ENCODE measurements around the gene RARG. TPM values are rescaled to one million over a fixed set of nuclear protein-coding genes. Genes with fewer than 3 reads are reported as not detected.

The RARG gene
- total RNA-seq, 1 donor from 2014 or later = 7.9 TPM

GRCh38 chr12:53222806-53223261 is 9.2 kb downstream of the RARG start:
- DNase-seq (ENCODE audit: low spot score) = no peak

GRCh38 chr12:53222170-53222721 is 9.8 kb downstream of the RARG start:
- TF ChIP-seq CTCF (IDR thresholded peaks at IDR 0.05; ENCODE audit: unreplicated experiment) = no peak
- no peak overlapping the region for H3K27ac Mint-ChIP-seq (ENCODE audit: unreplicated experiment)
- DNase-seq (ENCODE audit: low spot score) = no peak
- peaks cover 4% of the 10 kb centered on the region for H3K36me3 Mint-ChIP-seq (ENCODE audit: low read depth, unreplicated experiment)
- H3K27me3 Mint-ChIP-seq (ENCODE audit: unreplicated experiment) = peaks cover 14% of the 10 kb centered on the region
- H3K4me3 Mint-ChIP-seq (ENCODE audit: unreplicated experiment) = peak overlapping the region; percentile 68
- H3K4me1 Mint-ChIP-seq (ENCODE audit: unreplicated experiment) = peaks cover 60% of the 10 kb centered on the region
- no peaks in the 10 kb centered on the region for H3K9me3 Mint-ChIP-seq (ENCODE audit: unreplicated experiment)

More at GRCh38 chr12:53222806-53223261, 9.2 kb downstream of the RARG start:
- TF ChIP-seq CTCF (IDR thresholded peaks at IDR 0.05; ENCODE audit: unreplicated experiment) = no peak
- Mint-ChIP-seq H3K9me3 (ENCODE audit: unreplicated experiment) (no peaks in the 10 kb centered on the region), H3K4me1 (ENCODE audit: unreplicated experiment) (peaks cover 54% of the 10 kb centered on the region), H3K36me3 (ENCODE audit: low read depth, unreplicated experiment) (peaks cover 4% of the 10 kb centered on the region), H3K4me3 (ENCODE audit: unreplicated experiment) (peak overlapping the region; percentile 69), H3K27ac (ENCODE audit: unreplicated experiment) (no peak overlapping the region), H3K27me3 (ENCODE audit: unreplicated experiment) (peaks cover 15% of the 10 kb centered on the region)

GRCh38 chr12:53221203-53222080 is 10.6 kb downstream of the RARG start:
- peaks cover 4% of the 10 kb centered on the region for H3K36me3 Mint-ChIP-seq (ENCODE audit: low read depth, unreplicated experiment)
- DNase-seq (ENCODE audit: low spot score) = peak; percentile 69
- H3K9me3 Mint-ChIP-seq (ENCODE audit: unreplicated experiment) = no peaks in the 10 kb centered on the region
- TF ChIP-seq CTCF (IDR thresholded peaks at IDR 0.05; ENCODE audit: unreplicated experiment) = no peak
- H3K27me3 Mint-ChIP-seq (ENCODE audit: unreplicated experiment) = peaks cover 10% of the 10 kb centered on the region
- H3K4me3 Mint-ChIP-seq (ENCODE audit: unreplicated experiment) = peak overlapping the region; percentile 91
- H3K4me1 Mint-ChIP-seq (ENCODE audit: unreplicated experiment) = peaks cover 68% of the 10 kb centered on the region
- H3K27ac Mint-ChIP-seq (ENCODE audit: unreplicated experiment) = peak overlapping the region; percentile 27

GRCh38 chr12:53220694-53221202 is 11.3 kb downstream of the RARG start:
- H3K4me1 Mint-ChIP-seq (ENCODE audit: unreplicated experiment) = peaks cover 75% of the 10 kb centered on the region
- H3K9me3 Mint-ChIP-seq (ENCODE audit: unreplicated experiment) = no peaks in the 10 kb centered on the region
- DNase-seq (ENCODE audit: low spot score) = peak; percentile 86
- peak overlapping the region; percentile 52 for H3K27ac Mint-ChIP-seq (ENCODE audit: unreplicated experiment)
- no peak for TF ChIP-seq CTCF (IDR thresholded peaks at IDR 0.05; ENCODE audit: unreplicated experiment)
- H3K27me3 Mint-ChIP-seq (ENCODE audit: unreplicated experiment) = peaks cover 12% of the 10 kb centered on the region
- H3K4me3 Mint-ChIP-seq (ENCODE audit: unreplicated experiment) = peak overlapping the region; percentile 91
- peaks cover 4% of the 10 kb centered on the region for H3K36me3 Mint-ChIP-seq (ENCODE audit: low read depth, unreplicated experiment)

Data from endothelial cell (in vitro differentiated cells).